NCI-H146 treated with DMSO at 0.1 percent for 48 hours (cell line): ENCODE measurements around the gene DCAF7.

Experiments used
- DNase-seq: peaks from one replicate; lab custom pipeline; 2025; ENCODE audit not compliant: unreplicated experiment; lab: John Stamatoyannopoulos, UW

Gene DCAF7

GRCh38 chr17:63549946-63550816, at the start of gene DCAF7:
DCAF7 (plus strand) TSS chr17:63550477; CDS start chr17:63550678, 201 bp downstream.
- DNase-seq, result peak; percentile 98

- DNase-seq, result no peak
Measured at GRCh38 chr17:63500543-63501390, 49.5 kb upstream of the DCAF7 start.

DNA sequence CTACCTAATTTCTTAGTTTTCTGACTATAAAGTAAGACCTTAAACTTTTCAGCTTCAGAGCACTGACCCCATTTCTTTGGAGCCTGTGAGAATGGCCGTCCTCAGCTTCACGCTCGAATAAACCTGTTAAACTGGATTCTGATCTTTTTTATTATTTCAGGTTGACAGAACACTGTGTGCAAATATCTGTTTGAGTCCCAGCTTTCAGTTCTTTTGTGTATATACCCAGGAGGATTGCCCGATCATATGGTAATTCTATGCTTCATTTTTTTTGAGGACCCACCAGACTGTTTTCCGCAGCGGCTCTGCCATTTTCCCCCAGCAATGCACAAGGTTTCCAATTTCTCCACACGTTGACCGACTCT, 47.0 kb upstream of the DCAF7 start:
- DNase-seq, result peak; percentile 43

DNA sequence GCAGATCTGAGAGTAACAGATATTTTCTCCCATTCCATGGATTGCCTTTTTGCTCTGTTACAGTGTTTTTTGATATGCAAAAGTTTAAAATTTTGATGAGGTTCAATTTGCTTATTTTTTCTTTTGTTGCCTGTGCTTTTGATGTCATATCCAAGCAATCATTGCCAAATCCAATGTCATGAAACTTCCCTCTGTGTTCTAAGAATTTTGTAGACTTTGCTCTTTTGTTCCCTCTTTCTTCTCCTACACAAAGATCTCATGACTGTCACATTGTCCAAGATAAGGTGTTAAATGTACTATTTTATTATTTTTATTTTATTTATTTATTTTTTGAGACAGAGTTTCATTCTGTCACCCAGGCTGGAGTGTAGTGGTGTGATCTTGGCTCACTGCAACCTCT, 46.0 kb upstream of the DCAF7 start:
- no peak for DNase-seq

DNA sequence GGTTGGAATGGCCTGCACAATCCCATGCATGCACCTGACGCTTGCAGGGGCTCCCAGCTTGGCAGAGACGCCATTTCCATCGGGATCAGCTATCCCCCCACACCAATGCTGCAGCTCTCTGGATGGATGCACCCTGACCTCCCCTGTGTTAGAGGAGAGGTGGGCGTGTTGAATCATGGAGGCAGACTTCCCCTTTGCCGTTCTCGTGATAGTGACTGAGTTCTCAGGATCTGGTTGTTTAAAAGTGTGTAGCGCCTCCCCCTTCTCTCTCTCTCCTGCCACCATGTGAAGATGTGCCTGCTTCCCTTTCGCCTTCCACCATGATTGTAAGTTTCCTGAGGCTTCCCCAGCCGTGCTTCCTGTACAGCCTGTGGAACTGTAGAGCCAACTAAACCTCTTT, 44.9 kb upstream of the DCAF7 start:
- no peak for DNase-seq

DNA sequence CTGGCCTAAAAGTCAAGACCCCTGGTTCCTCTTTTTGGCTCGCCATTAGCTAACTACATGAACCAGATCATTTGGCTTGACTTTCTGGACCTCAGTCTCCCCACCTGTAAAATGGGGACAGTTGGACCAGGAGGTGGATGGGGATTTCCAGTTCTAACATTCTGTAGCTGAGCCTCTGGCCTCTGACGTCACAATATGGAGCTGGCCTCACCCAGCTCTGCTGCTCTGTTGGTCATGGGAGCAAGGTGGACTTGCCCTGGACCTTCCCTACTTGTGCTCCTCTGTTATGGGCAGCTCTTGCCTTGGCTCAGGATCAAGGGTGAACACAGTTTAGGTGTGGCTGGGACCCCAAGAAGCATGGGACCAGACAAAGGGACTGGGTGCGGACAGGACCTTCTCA, 43.6 kb upstream of the DCAF7 start:
- DNase-seq, result no peak

DNA sequence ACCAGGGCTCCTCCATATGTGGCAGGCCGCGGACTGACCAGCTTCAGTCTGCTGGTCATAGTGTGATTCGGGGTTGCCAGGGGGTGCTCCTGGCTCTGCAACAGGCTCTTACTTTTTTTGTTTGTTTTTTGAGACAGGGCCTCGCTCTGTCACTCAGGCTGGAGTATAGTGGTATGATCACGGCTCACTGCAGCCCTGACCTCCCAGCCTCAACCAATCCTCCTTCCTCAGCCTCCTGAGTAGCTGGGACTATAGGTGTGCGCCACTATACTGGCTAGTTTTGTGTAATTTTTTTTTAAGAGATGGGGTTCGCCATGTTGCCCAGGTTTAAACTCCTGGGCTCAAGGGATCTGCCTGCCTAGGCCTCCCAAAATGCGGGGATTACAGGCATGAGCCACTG, 38.9 kb upstream of the DCAF7 start:
- DNase-seq, result no peak

DNA sequence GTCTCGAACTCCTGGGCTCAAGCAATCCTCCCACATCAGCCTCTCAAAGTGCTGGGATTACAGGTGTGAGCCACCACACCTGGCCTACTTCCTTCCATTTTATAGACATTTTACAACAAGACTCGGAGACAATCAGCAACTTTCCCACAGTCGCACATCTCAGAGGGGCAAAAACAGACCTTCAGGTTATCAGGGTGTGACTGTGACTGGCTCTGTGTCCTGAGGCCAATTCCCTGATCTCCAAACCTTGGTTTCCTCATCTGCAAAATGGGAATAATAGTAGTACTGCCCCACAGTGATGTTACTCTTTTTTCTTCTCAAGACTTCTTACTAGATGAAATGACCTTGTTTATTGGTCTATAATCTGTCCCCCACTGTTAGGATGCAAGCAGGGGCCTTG, 37.9 kb upstream of the DCAF7 start:
- no peak for DNase-seq

- no peak for DNase-seq
Measured at GRCh38 chr17:63512896-63513644, 37.2 kb upstream of the DCAF7 start.

DNA sequence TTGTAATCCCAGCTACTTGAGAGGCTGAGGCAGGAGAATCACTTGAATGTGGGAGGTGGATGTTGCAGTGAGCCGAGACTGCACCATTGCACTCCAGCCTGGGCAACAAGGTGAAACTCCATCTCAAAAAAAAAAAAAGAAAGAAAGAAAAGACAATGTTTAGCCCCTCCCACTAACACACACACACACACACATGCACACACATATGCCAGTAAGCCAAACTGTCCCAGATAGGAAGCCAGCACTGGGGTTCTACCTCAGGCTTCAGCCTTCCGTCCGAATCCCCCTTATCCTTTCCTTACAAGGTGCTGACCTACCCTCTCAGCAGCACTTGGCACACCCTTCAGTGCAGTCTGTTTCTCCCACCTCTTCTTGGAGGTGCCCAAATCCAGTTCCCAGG, 35.8 kb upstream of the DCAF7 start:
- DNase-seq, result no peak

DNA sequence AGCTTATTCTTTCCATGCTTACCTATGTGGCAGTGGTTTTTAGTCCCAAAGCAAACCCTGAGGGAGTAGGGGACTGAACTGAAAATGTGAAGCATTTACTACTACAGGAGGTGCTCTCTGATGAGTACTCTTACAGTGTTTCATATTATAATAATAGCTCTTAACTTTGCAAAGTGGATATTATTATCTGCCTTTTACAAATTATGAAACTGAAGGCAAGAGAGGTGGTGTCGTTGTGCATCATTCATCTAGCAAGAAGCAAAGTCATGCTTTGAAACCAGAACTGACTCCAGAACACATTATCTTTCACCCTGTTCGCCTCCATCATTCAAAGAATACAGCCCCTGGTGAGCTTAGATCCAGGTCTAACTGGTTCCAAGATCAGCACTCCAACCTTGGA, 35.3 kb upstream of the DCAF7 start:
- DNase-seq, result no peak

DNA sequence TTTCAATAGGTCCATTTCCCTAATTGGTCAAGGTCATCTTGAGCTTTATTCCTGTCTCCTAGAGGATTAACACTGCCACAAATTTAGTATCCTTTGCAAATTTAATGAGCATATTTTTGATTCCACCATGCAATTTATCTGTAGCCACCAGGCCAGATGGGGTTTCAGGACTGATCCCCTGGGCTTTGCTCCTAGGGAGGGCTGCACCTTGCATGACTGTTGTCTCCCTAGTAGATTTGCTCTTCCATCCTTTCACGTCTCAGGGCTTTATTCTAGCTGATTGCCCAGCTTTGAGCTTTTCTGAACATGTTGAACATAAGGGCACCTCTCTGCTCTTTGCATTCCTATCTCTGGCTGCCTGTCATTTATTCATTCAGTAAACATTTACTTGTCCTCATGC, 34.9 kb upstream of the DCAF7 start:
- DNase-seq, result no peak

GRCh38 chr17:63516910-63517824, 33.1 kb upstream of the DCAF7 start:
- DNase-seq, result no peak

GRCh38 chr17:63517825-63518534, 32.3 kb upstream of the DCAF7 start:
- DNase-seq, result no peak

DNA sequence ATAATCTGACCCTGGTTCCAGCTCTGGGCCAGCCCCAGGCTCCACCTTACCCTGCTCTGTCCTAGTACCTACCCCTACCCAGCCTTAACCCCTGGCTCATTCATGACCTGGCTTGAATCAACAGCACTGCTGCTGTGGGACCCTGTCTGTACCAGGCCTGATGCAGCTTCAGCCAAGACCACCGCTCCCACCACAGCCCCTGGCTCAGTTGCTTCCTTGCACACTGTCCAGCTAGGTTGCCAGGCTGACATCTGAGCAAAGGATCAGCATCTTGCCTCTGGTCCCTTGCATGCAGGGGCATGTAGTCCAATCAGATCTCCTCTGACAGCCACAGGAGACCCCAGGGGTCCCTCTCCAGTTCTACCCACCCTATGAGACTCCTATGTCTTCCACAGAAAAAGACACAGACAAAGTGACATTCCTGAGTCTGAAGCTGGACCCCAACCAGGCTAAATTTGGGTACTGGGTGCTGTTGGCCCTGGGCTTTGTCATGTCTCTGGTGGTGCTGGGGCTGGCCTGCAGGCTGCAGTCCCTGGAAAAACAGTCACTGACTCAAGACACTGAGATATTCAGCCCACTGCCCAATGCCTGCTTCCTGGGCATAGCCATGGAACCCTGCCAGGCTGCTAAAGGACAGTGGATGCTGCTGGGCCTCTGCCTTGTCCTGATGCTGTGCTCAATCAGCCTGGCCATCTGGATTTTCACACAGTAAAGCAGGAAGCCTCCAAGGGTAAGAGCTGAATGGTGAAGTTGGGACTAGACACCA, 31.0 kb upstream of the DCAF7 start:
- no peak for DNase-seq

DNA sequence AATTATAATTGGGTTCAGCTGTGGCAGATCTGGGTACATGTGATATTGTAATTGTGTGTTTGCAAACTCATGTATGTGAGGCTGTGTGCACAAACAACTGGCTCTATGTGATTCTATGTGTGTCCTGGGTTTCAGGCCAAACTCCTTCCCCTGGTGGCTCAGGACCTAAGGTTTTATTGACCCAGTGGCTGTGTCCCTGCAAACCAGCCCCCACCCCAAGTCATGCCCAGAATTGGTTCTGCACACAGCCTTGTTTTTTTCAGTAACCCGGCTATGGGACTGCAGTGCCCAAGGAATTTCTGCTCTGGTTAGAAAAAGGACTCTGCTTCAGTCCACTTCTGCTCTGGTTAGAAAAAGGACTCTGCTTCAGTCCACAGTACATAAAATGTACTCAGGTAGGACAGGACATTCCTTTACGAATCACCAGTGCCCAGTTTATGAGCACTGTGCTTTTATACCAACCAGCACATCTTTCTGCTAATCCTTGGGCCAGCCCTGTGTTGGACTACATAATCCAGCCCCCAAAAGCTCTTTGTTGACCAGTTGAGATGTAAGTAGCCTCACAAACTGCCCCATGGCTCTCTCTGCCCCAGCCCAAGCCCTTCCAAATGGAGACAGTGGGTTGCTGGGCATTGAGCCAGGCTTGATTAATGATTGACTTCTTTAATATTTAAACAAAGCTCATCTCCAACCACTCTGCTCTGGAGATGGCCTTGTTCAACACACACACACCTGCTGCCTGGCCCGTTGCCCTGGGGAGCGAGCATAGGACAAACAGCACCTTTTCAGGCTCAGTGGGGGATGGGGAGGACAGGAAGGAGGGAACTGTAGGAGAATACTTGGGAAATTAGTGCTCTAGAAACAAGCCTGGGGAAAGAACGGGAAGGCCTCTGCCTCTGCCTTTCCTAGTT, 30.1 kb upstream of the DCAF7 start:
- DNase-seq, result peak; percentile 88

DNA sequence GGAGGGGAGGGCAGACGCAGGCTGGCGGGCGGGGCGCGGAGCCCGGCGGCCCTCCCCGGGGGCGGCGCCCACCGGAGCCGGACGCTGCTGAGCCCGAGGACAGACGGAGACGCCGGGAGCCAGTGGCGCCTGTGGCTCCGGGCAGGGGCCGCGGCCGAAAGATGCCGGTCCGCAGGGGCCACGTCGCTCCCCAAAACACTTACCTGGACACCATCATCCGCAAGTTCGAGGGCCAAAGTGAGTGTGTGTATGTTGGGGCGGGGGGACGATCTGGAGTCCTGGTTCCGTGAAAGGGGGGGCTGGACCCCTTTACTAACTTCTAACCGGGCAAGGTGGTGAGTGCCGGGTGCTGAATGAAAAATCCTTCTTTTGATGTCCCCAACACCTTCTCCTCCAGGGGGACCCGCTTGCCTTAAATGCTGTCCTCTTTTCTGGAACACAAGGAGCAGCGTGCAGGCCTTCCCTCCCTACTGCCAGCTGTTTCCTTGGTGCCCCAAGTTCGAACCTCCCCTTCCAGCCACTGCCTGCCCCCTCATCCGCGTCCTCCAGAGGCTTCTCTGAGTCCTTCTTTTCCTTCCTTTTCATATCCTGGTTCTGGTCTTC, 26.9 kb upstream of the DCAF7 start, which contains the start of gene KCNH6:
Gene KCNH6 (plus strand): TSS at position 106 of the 603 bp plus-strand sequence. CDS start 56 bp downstream, at position 162.
- DNase-seq, result no peak
